ENCODE results near the gene GAS2. TPM values are rescaled to one million over a fixed set of nuclear protein-coding genes. Genes with fewer than 3 reads are reported as not detected.

Gene GAS2
- total and polyA plus RNA-seq, 11 donors, result 2.7 to 23.0 (median 10.8) TPM

DNA sequence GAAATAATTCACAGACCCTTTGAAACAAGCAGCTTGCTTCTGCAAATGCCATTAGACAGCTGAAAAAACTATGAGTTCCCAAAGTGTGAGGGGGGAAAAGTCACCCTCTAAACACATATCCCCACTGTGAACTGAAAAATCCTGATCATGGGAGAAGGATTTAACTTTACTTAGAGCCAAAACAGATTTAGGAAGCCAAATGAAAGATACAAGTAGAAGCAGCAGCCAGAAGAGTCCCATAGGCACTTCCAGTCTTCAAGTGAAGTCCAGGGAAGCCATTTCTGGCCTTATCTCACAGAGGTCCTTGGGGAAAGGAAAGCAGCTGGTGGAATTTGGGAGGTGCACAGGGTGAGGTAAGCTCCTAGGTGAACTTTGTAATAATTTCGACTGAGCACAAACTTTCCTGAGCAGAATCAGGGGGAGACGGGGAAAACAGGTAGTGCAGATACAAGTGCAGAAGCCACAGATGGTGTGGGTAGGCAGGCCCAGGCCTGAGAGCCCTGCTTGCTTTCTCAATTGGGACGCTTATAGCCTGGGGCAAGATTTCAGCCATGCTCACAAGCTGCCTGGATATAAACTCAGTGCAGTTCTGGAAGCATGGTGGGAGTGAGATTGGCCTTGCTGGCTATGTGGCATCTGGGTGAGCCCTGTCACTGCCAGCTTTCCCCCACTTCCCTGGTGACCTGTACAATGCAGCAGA lies 44.8 kb downstream of the GAS2 start:
- no peaks in the 10 kb centered on the region for H3K36me3 ChIP-seq
- H3K27me3 ChIP-seq, result no peaks in the 10 kb centered on the region
- WGBS, 4 donors, result 57 to 68% (median 65%) methylated on average over 3 of the region's 3 CpGs
- ATAC-seq, result no peak
- peak in 1 of 5 donors; percentile 26 for DNase-seq
- peaks cover 0 to 7% (median 0%) of the 10 kb centered on the region in 12 donors for H3K4me1 ChIP-seq
- intact Hi-C loops (cut with DNase I), result no loop called here
- H3K4me3 ChIP-seq, result no peak overlapping the region
- peaks cover 0 to 28% (median 0%) of the 10 kb centered on the region in 12 donors for H3K9me3 ChIP-seq
- no peak overlapping the region for H3K27ac ChIP-seq
- TF ChIP-seq, protein P1, sequence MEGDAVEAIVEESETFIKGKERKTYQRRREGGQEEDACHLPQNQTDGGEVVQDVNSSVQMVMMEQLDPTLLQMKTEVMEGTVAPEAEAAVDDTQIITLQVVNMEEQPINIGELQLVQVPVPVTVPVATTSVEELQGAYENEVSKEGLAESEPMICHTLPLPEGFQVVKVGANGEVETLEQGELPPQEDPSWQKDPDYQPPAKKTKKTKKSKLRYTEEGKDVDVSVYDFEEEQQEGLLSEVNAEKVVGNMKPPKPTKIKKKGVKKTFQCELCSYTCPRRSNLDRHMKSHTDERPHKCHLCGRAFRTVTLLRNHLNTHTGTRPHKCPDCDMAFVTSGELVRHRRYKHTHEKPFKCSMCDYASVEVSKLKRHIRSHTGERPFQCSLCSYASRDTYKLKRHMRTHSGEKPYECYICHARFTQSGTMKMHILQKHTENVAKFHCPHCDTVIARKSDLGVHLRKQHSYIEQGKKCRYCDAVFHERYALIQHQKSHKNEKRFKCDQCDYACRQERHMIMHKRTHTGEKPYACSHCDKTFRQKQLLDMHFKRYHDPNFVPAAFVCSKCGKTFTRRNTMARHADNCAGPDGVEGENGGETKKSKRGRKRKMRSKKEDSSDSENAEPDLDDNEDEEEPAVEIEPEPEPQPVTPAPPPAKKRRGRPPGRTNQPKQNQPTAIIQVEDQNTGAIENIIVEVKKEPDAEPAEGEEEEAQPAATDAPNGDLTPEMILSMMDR (IDR thresholded peaks at IDR 0.05), result no peak
- TF ChIP-seq POLR2A (IDR thresholded peaks at IDR 0.05), result no peak

DNA sequence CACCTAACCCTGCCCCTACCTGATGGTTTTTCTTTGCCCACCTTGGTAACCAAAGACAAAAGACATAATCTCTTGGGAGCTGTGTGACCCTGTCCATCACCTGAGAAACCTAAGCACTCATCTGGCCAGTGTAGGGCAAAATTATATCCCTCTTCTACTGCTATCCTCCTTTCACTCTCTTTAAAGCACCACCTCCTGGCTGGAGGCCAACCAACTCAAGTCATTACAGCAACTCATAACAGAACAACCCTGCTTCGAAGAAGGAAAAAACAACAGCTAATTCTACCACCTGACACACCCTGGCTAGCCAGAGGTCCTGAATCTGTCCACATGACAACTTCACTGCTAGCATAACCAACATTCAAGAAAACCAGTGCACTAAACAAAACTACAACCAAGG lies 45.5 kb downstream of the GAS2 start:
- Histone ChIP-seq H3K4me3 (no peak overlapping the region), H3K27ac (no peak overlapping the region), H3K36me3 (no peaks in the 10 kb centered on the region), H3K27me3 (no peaks in the 10 kb centered on the region), H3K9me3 (peaks cover 0 to 35% (median 0%) of the 10 kb centered on the region in 12 donors), H3K4me1 (peaks cover 0 to 7% (median 0%) of the 10 kb centered on the region in 12 donors)
- DNase-seq, result peak in 2 of 5 donors; percentile 31 to 60
- 16 to 25% (median 20%) methylated on average over 1 of the region's 1 CpG for WGBS, 4 donors
- ATAC-seq, result no peak
- TF ChIP-seq POLR2A (IDR thresholded peaks at IDR 0.05), result no peak
- TF ChIP-seq, protein P1 (IDR thresholded peaks at IDR 0.05), result no peak
- intact Hi-C loops (cut with DNase I), result no loop called here

DNA sequence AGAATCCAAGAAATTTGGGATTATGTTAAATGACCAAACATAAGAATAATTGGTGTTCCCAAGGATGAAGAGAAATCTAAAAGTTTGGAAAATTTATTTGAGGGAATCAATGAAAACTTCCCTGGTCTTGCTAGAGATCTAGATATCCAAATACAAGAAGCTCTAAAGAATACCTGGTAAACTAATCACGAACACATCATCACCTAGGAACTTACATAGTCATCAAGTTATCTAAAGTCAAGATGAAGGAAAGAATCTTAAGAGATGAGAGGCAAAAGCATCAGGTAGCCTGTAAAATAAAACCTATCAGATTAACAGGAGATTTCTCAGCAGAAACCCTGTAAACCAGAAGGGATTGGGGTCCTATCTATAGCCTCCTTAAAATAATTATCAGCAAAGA lies 46.9 kb downstream of the GAS2 start:
- Histone ChIP-seq H3K36me3 (no peaks in the 10 kb centered on the region), H3K27ac (no peak overlapping the region), H3K4me3 (no peak overlapping the region), H3K9me3 (peaks cover 0 to 48% (median 0%) of the 10 kb centered on the region in 12 donors), H3K4me1 (peaks cover 0 to 7% (median 0%) of the 10 kb centered on the region in 12 donors), H3K27me3 (no peaks in the 10 kb centered on the region)
- DNase-seq (no peak), ATAC-seq (no peak)
- intact Hi-C loops (cut with DNase I), result no loop called here
- TF ChIP-seq, protein P1 (IDR thresholded peaks at IDR 0.05), result no peak
- no peak for TF ChIP-seq POLR2A (IDR thresholded peaks at IDR 0.05)
- WGBS, 4 donors, result 89 to 97% (median 95%) methylated on average over 1 of the region's 1 CpG

GRCh38 chr11:22715971-22716370 lies 49.6 kb downstream of the GAS2 start:
- WGBS, 4 donors, result 82 to 88% (median 86%) methylated on average over 3 of the region's 3 CpGs
- H3K36me3 ChIP-seq, result no peaks in the 10 kb centered on the region
- ATAC-seq (no peak), DNase-seq (no peak)
- no peaks in the 10 kb centered on the region for H3K27me3 ChIP-seq
- H3K27ac ChIP-seq, result no peak overlapping the region
- H3K4me3 ChIP-seq, result no peak overlapping the region
- peaks cover 0 to 10% (median 0%) of the 10 kb centered on the region in 12 donors for H3K4me1 ChIP-seq
- TF ChIP-seq, protein P1 (IDR thresholded peaks at IDR 0.05), result no peak
- no peak for TF ChIP-seq POLR2A (IDR thresholded peaks at IDR 0.05)
- intact Hi-C loops (cut with DNase I), result no loop called here
- peaks cover 0 to 48% (median 0%) of the 10 kb centered on the region in 12 donors for H3K9me3 ChIP-seq
